HG02840 (cell line): ENCODE measurements around the gene NLGN1.

Experiments used
- ATAC-seq: cut with Tn5 transposase; IDR thresholded peaks from one replicate; pipeline ENCODE4 v1.9.1; 2021; ENCODE audit warnings: mild to moderate bottlenecking, moderate library complexity, moderate number of reproducible peaks; ENCODE audit not compliant: unreplicated experiment, low FRiP score

Gene NLGN1

DNA sequence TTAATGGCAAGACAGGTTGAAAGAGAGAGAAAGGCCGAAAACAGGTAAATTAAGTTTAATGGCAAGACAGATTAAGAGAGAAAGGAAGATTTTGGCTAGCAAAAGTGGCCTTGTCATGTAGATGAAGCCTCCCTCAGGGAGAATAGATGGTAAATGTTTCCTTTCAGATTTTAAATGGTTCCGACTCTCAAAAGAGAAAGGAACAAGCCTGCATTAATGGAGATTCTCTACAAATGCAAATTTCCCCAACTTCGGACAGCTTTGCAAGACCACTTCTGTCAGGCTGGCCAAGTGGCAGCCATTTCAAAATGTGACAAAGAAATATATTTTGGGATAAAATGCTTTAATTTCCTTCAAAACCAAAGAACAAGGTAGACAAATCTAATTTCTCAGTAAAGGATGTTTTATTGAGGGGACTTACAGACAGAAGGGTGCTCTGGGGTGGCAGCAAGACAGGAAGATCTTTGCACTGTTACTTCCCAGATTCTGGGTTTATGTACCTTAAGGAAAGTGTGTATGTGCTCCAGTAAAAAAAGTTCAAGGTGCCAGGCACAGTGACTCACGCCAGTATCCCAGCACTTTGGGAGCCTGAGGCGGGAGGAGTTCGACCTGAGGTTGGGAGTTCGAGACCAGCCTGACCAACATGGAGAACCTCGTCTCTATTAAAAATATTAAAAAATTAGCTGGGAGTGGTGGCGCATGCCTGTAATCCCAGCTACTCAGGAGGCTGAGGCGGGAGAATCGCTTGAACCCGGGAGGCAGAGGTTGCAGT, 835.3 kb downstream of the NLGN1 start:
- ATAC-seq: no peak

DNA sequence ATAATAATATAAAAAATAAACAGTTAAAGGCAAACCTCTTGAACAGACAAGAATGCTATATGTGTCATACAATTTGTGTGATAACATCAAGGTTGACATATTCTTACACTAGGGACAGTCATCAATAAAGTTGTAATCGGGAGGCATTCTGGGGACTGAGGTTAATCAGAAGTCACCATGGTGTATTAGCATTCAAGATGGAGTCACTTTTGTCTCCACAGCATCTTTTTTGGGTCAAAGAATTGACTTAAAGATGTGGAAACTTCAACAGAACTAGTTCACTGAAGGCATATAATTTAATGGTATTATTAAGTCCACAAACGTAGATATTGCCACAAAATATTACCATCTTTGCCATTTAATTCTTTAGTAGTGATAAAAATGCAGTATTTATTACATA, 836.0 kb downstream of the NLGN1 start:
- ATAC-seq: no peak

DNA sequence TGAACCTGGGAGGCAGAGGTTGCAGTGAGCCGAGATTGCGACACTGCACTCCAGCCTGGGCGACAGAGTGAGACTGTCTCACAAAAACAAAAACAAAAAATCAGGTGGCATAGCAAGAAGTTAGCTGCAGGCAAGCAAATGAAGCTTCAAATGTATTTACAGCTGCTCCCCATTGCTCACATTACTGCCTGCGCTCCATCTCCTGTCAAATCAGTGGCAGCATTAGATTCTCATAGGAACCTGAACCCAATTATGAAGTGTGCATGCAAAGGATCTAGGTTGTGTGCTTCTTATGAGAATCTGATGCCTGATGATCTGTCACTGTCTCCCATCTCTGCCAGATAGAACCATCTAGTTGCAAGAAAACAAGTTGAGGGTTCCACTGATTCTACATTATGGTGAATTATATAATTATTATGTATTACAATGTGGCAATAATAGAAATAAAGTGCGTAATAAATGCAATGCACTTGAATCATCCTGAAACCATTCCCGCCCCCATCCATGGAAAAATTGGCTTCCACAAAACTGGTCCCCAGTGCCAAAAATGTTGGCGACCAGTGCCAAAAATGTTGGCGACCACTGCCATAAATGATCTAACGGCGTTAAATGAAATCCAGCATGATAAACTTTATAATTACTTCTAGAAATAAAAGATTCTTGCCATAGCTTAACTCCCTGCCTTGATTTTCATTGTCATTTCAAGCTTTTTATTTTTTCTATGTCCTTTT, 844.9 kb downstream of the NLGN1 start:
- ATAC-seq: no peak

DNA sequence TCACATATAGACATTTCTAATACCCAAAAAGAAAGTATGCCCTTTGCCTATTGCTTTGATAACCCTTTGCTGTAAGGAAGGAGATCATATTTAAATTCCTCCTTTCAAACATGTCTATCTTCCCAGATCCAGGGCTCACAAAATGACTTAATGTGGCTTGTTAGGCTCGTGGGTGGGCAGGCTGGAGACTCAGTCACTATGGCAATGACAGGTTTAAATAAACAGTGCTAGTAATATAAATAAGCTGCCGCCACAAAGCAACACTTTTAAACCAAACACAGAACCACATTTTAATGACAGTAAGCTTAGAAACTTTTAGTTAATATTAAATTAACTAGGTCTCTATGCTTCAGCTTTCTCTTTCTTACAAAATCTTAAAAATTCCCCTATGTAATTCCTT, 845.6 kb downstream of the NLGN1 start:
- ATAC-seq: no peak

DNA sequence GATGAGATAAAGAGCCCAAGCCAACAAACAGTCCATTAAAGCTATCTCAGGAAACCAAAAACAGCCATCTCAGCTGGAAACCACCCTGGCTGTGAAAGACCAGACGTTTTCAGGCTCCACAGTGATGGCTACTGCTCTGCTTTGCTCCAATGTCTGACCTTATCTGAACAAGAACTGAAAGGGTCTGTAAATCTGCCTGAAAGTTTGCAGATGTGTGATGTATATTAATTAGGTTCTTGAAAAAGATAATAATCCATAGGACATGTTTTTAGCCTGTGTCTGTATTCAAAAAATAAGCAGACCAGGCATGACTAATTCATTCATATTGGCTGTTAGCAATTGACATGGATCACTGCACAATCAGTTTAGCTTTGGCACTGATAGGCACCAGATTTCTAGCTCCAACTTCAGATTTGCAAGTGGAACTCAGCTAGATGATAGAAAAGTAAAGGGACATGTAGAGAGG, 850.2 kb downstream of the NLGN1 start:
- no peak for ATAC-seq

DNA sequence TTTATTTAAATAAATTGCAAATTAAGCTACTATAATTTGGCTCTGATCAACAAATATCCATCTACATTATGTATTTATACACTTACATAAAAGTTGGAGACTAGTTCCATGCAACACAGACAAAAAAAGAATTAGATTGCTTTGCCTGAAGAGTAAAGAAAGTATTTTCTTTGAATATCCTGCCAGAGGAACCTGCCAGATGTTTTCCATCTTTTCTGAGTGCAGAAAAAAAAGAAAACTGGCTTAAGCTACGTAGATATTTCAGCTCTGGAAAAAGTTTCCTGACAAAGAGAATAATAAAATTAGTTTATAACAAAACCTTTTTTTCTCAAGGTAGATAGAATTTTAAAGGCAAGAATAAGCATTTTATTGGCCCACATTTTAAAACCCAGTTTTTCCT, 854.1 kb downstream of the NLGN1 start:
- no peak for ATAC-seq

DNA sequence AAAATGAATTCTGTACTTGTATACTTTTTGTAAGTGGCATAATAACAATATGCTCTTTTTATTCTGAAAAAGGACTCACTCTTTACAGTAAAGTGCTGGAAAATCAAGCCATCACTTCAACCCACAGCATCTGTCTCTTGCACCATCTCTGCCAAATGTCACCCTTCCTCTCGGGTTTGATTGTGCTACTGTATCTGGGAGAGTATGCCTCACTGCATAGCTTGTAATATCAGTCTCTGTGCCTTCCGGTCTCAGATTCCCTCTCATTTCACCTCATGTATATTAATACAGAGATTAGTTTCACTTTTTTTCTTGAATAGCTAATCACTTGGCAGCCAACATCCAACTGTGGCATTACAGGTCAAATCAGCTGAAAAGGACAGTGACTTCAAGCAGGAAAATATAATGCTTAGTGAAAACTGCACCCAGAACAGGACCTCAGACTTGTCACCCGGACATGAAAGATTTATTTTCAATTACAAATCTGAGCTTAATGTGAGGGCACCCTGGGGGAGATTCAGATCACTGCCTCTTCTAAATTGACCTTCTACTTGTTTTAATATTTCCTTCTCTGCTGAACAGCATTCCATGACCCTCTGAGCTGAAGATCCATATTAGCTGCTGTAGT, 855.8 kb downstream of the NLGN1 start:
- ATAC-seq: no peak

DNA sequence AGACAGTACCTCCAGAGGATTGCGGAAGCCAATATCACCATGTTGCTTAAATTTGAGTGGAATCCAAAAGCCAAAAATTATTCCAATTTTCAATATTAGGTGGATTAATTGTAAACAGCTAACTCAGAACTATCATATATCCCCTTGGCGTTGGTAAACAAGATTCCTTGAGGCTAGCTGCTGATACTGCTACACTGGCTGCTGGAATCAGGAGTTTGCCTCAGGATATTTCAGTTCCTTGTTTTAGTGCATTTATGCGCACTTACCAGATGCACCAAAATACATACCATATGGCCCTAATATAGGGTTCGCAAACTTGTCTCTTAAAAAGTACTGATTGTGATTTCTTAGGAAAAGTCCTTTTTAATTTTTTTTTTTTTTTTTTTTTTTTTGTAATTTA, 856.4 kb downstream of the NLGN1 start:
- ATAC-seq: no peak

DNA sequence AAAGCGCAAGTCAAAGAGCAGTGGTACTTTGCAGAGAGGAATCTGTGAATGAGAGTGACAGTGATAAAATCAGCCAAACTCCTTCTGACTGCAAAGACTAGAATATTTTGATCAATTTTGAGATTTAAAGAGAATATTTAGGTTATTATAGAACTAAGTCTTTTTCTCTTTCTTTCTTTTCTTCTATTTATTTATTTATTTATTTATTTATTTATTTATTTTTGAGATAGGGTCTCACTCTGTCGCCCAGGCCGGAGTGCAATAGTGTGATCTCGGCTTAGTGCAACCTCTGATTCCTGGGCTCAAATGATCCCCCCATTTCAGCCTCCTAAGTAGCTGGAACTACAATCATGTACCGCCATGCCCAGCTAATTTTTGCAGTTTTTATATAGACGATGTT, 857.9 kb downstream of the NLGN1 start:
- no peak for ATAC-seq

DNA sequence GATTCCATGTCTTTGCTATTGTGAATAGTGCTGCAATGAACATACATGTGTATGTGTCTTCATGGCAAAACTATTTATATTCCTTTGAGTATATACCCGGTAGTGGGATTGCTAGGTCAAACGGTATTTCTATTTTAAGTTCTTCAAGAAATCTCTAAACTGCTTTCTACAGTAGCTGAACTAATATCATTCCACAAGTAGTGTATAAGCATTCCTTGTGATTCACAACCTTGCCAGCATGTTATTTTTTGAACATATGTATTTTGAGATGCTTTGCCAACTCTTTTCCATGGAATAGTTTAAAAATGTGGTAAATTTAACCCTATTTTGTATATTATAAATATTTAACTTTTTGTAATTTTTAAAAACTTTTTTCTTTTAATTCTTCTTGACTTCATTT, 868.9 kb downstream of the NLGN1 start:
- no peak for ATAC-seq

DNA sequence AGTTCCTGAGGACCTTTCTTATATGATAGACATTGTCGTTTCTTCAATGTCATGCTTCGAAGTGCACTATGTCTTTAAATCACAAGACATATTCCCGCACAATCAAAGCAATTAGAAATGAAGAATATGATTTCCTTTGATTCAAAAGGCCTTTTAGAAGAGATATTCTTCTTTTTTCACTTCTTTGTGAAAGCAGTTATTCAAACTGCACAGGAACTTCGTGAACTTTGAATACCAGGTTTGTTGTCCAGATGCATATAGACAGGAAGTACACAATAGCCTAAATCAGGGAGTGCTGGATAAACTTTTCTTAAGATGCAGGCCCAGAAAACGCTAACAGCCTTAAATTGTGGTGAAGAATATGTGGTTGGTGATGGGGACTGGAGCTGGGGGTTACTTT, 870.5 kb downstream of the NLGN1 start:
- ATAC-seq: no peak

DNA sequence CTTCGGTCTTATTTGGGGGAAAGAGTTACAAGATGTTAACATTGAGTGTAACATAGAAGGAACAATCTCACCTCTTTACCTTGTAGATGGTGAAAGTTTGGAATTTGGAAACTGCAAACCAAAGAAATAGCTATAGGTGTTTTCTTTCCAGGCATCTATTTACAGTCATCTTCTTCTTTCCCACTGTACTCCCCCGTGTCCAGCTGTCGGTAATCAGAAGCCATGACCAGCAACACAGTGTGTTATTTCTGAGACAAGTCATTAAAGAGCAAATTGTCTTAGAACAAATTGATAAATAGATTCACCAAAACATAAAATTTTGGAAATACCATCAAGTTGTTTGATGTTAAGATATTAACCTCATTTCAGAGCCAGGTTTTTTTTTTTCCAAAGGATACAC, 871.0 kb downstream of the NLGN1 start:
- ATAC-seq: no peak

DNA sequence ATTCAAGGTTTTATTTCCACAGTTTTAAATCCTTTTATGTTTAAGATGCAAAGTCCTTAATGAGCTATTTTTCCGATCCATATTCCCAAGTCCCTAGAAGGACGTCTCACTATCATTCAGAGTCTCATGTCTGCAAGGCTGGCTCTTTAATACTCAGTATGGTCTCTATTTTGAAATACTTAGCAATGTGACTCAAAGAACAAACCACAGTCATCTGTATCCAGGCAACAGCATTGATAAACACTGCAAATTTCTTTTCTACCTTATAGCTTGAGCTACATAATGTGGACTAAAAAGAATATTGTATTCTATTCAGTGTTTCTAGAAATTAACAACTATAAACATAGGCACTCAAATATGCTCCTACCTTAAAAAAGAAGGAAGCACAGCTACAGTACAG, 873.3 kb downstream of the NLGN1 start:
- no peak for ATAC-seq

DNA sequence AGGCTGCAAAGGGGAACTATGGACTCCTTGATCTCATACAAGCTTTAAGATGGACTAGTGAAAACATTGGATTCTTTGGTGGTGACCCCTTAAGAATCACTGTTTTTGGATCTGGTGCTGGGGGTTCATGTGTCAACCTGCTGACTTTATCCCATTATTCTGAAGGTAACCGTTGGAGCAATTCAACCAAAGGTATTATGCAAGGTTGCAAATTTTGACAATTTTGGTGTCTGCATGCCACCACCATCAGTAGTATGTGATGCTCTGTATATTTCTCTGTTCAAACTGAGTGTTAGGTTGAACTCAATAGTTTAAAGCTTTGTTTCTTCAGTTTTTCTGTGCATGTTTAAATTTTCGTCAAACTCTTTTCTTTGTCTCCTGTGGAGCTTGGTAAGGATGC, 877.8 kb downstream of the NLGN1 start:
- ATAC-seq: no peak

DNA sequence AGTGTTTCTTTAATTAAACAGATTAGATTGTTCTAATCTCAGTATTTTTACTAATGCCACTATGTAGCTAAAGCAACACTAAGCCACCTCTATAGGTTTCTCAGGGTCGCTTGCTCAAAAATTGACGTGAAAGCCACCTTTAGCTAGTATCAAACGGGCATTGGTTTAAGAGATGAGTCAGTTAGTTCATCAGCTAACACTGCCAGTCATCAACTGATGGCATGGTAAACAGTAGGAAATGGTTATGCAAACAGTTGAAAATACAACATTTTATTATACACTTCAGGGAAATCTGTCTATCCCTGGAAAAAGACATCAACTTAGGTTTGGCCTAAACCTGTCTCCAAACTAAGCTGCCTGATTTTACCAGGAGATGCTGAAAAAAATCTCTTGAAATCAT, 879.3 kb downstream of the NLGN1 start:
- no peak for ATAC-seq

DNA sequence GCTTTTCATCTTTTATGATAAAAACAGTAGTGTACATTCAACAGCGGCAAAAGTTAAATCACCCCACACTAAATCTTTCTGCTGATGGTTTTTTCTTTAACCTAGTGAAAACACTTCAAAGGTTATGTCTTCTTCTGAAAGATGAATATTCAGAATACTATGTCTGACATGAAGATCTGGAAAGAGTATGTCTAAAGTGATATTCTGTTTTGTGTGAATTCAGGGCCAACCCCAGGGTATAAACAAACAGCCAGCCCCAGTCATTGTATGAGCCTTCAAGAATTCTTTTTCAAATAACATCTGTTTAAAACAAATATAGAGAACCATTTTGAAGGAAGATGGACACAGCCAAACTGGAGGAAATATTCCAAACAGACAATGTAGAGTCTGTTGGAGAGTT, 880.5 kb downstream of the NLGN1 start:
- ATAC-seq: no peak

DNA sequence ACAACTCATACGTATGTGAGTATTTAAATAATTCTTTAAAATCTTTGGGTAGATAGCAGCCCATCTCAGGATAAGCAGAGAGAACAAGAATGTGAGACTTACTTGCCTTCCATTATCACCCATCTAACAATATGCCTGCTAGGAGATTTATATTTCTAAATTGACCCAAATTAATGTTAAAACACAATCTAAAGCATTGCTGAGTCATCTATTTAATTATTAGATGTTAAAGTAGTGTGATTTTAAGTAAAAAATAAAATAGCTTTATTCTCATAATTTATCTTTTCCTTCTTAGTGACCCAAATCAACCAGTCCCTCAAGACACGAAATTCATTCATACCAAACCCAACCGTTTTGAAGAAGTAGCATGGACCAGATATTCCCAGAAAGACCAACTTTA, 882.6 kb downstream of the NLGN1 start:
- ATAC-seq: no peak

DNA sequence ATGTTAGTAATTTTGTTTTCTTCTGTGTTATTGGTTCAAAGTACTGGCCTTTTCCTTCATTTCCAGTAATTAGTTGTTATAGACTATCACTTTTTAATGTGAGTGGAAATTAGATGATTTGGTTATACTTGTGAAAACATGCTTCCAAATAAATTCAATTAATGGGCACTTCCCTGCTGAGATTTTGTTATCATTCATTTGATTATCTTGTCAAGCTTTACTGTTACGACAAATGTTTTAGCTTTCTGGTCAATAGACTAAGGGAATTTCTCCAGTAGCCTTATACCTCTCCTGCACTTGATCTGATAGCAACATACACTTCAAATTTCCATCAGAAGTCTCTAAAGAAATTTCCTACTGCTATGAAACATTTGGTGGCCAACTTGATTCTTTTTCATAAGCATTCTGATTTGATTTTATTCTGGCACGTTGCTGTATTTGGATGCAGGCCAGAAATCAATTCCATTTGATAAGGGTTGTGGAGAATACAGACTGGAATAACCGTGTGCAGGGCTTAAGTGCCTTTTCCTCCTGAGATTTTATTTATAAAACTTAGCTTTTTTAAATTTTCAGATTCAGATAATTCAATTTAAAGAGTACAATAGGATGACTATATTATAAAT, 887.8 kb downstream of the NLGN1 start:
- ATAC-seq: no peak

DNA sequence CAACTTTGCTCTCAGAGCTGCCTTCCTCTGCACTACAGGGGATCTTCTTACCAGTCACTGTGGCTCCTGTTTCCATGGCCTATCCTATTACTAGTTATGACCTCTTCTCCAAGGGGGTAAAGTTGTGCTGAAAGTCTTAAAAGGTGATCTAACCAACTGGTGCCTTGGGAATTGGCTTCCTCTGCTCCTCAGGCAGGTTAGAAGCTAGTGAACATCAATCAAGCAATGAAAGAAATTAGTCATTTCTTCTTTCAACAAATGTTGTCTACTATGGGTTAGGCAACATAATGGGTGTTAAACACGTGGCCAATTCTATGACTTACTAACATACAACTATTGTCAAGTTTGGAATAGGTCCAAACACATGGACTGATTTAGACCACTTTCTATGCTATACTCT, 890.2 kb downstream of the NLGN1 start:
- ATAC-seq: no peak

DNA sequence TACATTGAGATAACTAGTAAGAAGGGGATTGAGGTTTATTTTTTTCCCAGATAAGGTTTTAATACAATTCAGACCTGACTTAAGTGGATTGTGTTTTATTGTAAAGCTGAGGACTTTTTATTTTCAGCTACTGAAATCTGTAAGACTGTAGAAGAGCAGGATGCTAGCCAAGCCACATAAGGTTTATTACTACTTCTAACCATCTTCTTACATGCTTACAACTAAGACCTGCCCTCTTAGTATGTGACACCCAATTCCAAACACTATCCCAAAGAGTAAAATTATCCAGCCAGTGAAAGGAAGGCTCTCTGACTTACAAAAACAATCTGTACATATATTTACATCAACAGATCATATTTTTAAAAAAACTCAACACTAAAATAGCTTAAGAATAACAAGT, 897.1 kb downstream of the NLGN1 start:
- no peak for ATAC-seq
